HEK293 (cell line): ENCODE results near the gene AATF.

Experiments
- CTCF ChIA-PET: fragments of 350-600 bp; formaldehyde crosslinking; extraction: SDS; loops from one replicate; lab custom pipeline; 2021; ENCODE audit warnings: antibody characterized with exemption; lab: Yijun Ruan, JAX
- POLR2A ChIA-PET: fragments of 300-600 bp; formaldehyde crosslinking; extraction: SDS; loops from one replicate; lab custom pipeline; 2020; ENCODE audit warnings: antibody characterized with exemption, inconsistent platforms; lab: Yijun Ruan, JAX
- H3K27ac ChIP-seq: fragments of 200-500 bp; sonication (Bioruptor generic); 2 replicates; pipeline ENCODE4 v1.5.1; 2014; ENCODE audit warnings: low read depth, low read length, control low read depth, inconsistent platforms; ENCODE audit errors: extremely low read depth
- H3K36me3 ChIP-seq, 2 experiments: fragments of 200-500 bp in 1 of 2; sonication (Bioruptor generic) in 1 of 2; 1 replicate in 1 of 2; 2 replicates in 1 of 2; pipeline ENCODE4 v1.5.1; 2014 to 2017; ENCODE audit warnings: inconsistent platforms in 2 of 2, low read length in 2 of 2; ENCODE audit not compliant: control insufficient read depth in 2 of 2, insufficient read depth in 1 of 2
- H3K4me1 ChIP-seq: fragments of 200-500 bp; sonication (Bioruptor generic); 2 replicates; pipeline ENCODE4 v1.5.1; 2014; ENCODE audit warnings: mild to moderate bottlenecking, low read length, inconsistent platforms; ENCODE audit not compliant: control insufficient read depth, insufficient read depth
- H3K4me3 ChIP-seq: 2 replicates; pipeline ENCODE4 v1.5.1; 2011; ENCODE audit warnings: low read depth, mild to moderate bottlenecking, control low read depth, low read length, moderate library complexity
- H3K9me3 ChIP-seq: fragments of 200-500 bp; sonication (Bioruptor generic); 2 replicates; pipeline ENCODE4 v1.5.1; 2014; ENCODE audit warnings: low read depth, low read length, inconsistent platforms; ENCODE audit not compliant: control insufficient read depth, insufficient read depth
- EGR2 ChIP-seq: fragments of 450-650 bp; formaldehyde crosslinking; IDR thresholded peaks from 2 replicates; pipeline ENCODE4 v1.5.1; 2016; ENCODE audit warnings: low read depth, missing biosample characterization, missing genetic modification characterization
- GLIS1 ChIP-seq: fragments of 450-650 bp; formaldehyde crosslinking; IDR thresholded peaks from 2 replicates; pipeline ENCODE4 v1.5.1; 2016; ENCODE audit warnings: missing biosample characterization, missing genetic modification characterization
- OVOL3 ChIP-seq: fragments of 450-650 bp; formaldehyde crosslinking; IDR thresholded peaks from 2 replicates; pipeline ENCODE4 v1.5.1; 2016; ENCODE audit warnings: missing biosample characterization, missing genetic modification characterization
- SCRT1 ChIP-seq: fragments of 450-650 bp; formaldehyde crosslinking; IDR thresholded peaks from 2 replicates; pipeline ENCODE4 v1.5.1; 2016; ENCODE audit warnings: missing biosample characterization, missing genetic modification characterization, borderline replicate concordance
- SCRT2 ChIP-seq: fragments of 450-650 bp; formaldehyde crosslinking; IDR thresholded peaks from 2 replicates; pipeline ENCODE4 v1.5.1; 2016; ENCODE audit warnings: missing biosample characterization, missing genetic modification characterization
- ZBTB17 ChIP-seq: fragments of 450-650 bp; formaldehyde crosslinking; IDR thresholded peaks from 2 replicates; pipeline ENCODE4 v1.5.1; 2016; ENCODE audit warnings: missing biosample characterization, missing genetic modification characterization
- ZBTB21 ChIP-seq: fragments of 450-650 bp; formaldehyde crosslinking; IDR thresholded peaks from 2 replicates; pipeline ENCODE4 v1.5.1; 2017; ENCODE audit warnings: missing biosample characterization, missing genetic modification characterization
- ZBTB7A ChIP-seq: fragments of 450-650 bp; formaldehyde crosslinking; IDR thresholded peaks from 2 replicates; pipeline ENCODE4 v1.5.1; 2016; ENCODE audit warnings: low read depth, missing biosample characterization, missing genetic modification characterization
- ZFHX2 ChIP-seq: fragments of 450-650 bp; formaldehyde crosslinking; conservative IDR thresholded peaks from 2 replicates; pipeline ENCODE4 v1.5.1; 2016; ENCODE audit warnings: missing biosample characterization, missing genetic modification characterization
- ZNF138 ChIP-seq: fragments of 450-650 bp; formaldehyde crosslinking; IDR thresholded peaks from 2 replicates; pipeline ENCODE4 v1.5.1; 2016; ENCODE audit warnings: missing biosample characterization, missing genetic modification characterization, borderline replicate concordance
- ZNF140 ChIP-seq: fragments of 450-650 bp; formaldehyde crosslinking; IDR thresholded peaks from 2 replicates; pipeline ENCODE4 v1.5.1; 2016; ENCODE audit warnings: missing biosample characterization, missing genetic modification characterization
- ZNF23 ChIP-seq: fragments of 450-650 bp; formaldehyde crosslinking; IDR thresholded peaks from 2 replicates; pipeline ENCODE4 v1.5.1; 2016; ENCODE audit warnings: missing biosample characterization, missing genetic modification characterization, borderline replicate concordance
- ZNF274 ChIP-seq, 2 experiments: fragments of 200-500 bp in 1 of 2; fragments of 450-650 bp in 1 of 2; sonication (Bioruptor generic) in 1 of 2; formaldehyde crosslinking in 1 of 2; IDR thresholded peaks; 2 replicates each; pipeline versions ENCODE4 v1.5.1 to v1.6.1; 2014 to 2016; ENCODE audit warnings: borderline replicate concordance in 1 of 2, inconsistent platforms in 1 of 2, low read length in 1 of 2, missing biosample characterization in 1 of 2, missing genetic modification characterization in 1 of 2
- ZNF335 ChIP-seq: fragments of 450-650 bp; formaldehyde crosslinking; conservative IDR thresholded peaks from 2 replicates; pipeline ENCODE4 v1.5.1; 2016; ENCODE audit warnings: missing biosample characterization, missing genetic modification characterization
- ZNF354C ChIP-seq: fragments of 450-650 bp; formaldehyde crosslinking; IDR thresholded peaks from 2 replicates; pipeline ENCODE4 v1.5.1; 2016; ENCODE audit warnings: missing biosample characterization, missing genetic modification characterization, low read depth, borderline replicate concordance
- ZNF362 ChIP-seq: fragments of 450-650 bp; formaldehyde crosslinking; IDR thresholded peaks from 2 replicates; pipeline ENCODE4 v1.5.1; 2016; ENCODE audit warnings: missing biosample characterization, missing genetic modification characterization
- ZNF501 ChIP-seq: fragments of 450-650 bp; formaldehyde crosslinking; IDR thresholded peaks from 2 replicates; pipeline ENCODE4 v1.5.1; 2016; ENCODE audit warnings: missing biosample characterization, missing genetic modification characterization
- ZNF529 ChIP-seq: fragments of 450-650 bp; formaldehyde crosslinking; IDR thresholded peaks from 2 replicates; pipeline ENCODE4 v1.5.1; 2017; ENCODE audit warnings: missing genetic modification characterization, missing biosample characterization; ENCODE audit not compliant: insufficient replicate concordance
- ZNF555 ChIP-seq: fragments of 450-650 bp; formaldehyde crosslinking; conservative IDR thresholded peaks from 2 replicates; pipeline ENCODE4 v1.5.1; 2017; ENCODE audit warnings: missing biosample characterization, mild to moderate bottlenecking, missing genetic modification characterization, inconsistent platforms
- ZNF571 ChIP-seq: fragments of 450-650 bp; formaldehyde crosslinking; IDR thresholded peaks from 2 replicates; pipeline ENCODE4 v1.5.0; 2017; ENCODE audit warnings: missing biosample characterization, missing genetic modification characterization
- ZNF600 ChIP-seq: fragments of 450-650 bp; formaldehyde crosslinking; IDR thresholded peaks from 2 replicates; pipeline ENCODE4 v1.5.1; 2016; ENCODE audit warnings: missing biosample characterization, missing genetic modification characterization
- ZNF629 ChIP-seq: fragments of 450-650 bp; formaldehyde crosslinking; IDR thresholded peaks from 2 replicates; pipeline ENCODE4 v1.5.1; 2017; ENCODE audit warnings: missing biosample characterization, missing genetic modification characterization
- ZNF692 ChIP-seq: fragments of 450-650 bp; formaldehyde crosslinking; IDR thresholded peaks from 2 replicates; pipeline ENCODE4 v1.5.1; 2016; ENCODE audit warnings: missing biosample characterization, missing genetic modification characterization
- ZNF76 ChIP-seq: fragments of 450-650 bp; formaldehyde crosslinking; IDR thresholded peaks from 2 replicates; pipeline ENCODE4; 2016; ENCODE audit warnings: low read depth, missing biosample characterization, missing genetic modification characterization, borderline replicate concordance
- TF ChIP-seq, protein P1 (sequence below): fragments of 450-650 bp; formaldehyde crosslinking; IDR thresholded peaks from 2 replicates; pipeline ENCODE4 v1.5.0; 2017; ENCODE audit warnings: missing biosample characterization, missing genetic modification characterization, borderline replicate concordance

Gene AATF

DNA sequence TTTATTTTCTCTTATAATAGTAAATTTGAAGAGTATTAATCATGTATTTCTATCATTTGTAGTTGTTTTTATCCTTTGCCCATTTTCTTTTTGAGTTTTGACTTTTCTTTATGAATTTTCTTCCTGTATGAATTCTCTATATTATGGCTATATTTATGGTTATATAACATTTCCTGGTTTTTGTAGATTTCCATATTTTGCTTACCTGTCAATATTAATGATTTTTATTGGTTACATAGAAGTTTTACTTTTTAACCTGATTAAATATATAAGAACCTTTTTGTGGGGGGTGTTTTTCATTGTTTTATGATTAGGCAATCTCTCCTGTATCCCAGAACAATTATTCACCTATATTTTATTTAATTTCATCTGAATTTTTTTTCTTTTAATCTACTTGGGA, 93.2 kb downstream of the AATF start:
- TF ChIP-seq ZNF354C (tag by site-specific recombination) (no peak), SCRT1 (tag by site-specific recombination) (no peak), ZNF555 (tag by site-specific recombination) (no peak), ZBTB21 (no peak), ZNF692 (no peak), OVOL3 (tag by site-specific recombination) (no peak), ZNF23 (tag by site-specific recombination) (no peak), ZNF501 (tag by site-specific recombination) (no peak), ZBTB7A (tag by site-specific recombination) (no peak), ZNF529 (tag by site-specific recombination) (no peak), ZNF274 (IDR thresholded peaks at IDR 0.05; ENCODE audit: low read length) (no peak), ZNF274 (tag by site-specific recombination; IDR thresholded peaks at IDR 0.05; ENCODE audit: borderline replicate concordance) (no peak), ZNF335 (tag by site-specific recombination) (no peak), ZNF76 (tag by site-specific recombination) (no peak)
- TF ChIP-seq, protein P1, sequence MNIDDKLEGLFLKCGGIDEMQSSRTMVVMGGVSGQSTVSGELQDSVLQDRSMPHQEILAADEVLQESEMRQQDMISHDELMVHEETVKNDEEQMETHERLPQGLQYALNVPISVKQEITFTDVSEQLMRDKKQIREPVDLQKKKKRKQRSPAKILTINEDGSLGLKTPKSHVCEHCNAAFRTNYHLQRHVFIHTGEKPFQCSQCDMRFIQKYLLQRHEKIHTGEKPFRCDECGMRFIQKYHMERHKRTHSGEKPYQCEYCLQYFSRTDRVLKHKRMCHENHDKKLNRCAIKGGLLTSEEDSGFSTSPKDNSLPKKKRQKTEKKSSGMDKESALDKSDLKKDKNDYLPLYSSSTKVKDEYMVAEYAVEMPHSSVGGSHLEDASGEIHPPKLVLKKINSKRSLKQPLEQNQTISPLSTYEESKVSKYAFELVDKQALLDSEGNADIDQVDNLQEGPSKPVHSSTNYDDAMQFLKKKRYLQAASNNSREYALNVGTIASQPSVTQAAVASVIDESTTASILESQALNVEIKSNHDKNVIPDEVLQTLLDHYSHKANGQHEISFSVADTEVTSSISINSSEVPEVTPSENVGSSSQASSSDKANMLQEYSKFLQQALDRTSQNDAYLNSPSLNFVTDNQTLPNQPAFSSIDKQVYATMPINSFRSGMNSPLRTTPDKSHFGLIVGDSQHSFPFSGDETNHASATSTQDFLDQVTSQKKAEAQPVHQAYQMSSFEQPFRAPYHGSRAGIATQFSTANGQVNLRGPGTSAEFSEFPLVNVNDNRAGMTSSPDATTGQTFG (tag by site-specific recombination): no peak
- H3K9me3 ChIP-seq: no peaks in the 10 kb centered on the region
- peaks cover 8 to 13% of the 10 kb centered on the region in 2 experiments for H3K36me3 ChIP-seq
- no peak overlapping the region for H3K4me3 ChIP-seq
- CTCF ChIA-PET: interaction anchor here (0.6 kb wide), 1 partner anchor 196 kb away, joined by 4 read pairs; no protein-coding TSS in a partner anchor
- peaks cover 26% of the 10 kb centered on the region for H3K4me1 ChIP-seq
- POLR2A ChIA-PET: no interaction called here
- H3K27ac ChIP-seq: no peak overlapping the region

DNA sequence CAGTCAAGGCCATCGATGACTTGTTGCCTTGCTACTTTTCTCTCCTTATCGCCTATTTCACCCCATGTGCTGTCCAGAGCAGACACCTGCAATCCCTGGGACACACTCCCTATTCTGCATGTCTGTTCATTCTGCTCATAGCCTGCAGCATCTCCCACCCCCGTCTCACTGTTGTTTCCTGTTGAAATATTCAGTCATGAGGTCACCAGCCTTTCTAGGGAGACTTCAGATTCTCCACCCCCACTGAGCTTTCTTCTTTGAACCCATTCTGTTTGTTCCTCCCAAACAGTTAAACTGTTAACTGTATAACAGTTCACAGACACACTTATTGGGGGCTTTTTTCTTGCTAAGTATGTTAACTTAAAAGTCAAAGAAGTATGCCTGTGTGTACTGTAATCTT, 94.4 kb downstream of the AATF start:
- POLR2A ChIA-PET: no interaction called here
- CTCF ChIA-PET: interaction anchor here (0.6 to 1.6 kb wide), 3 partner anchors 62 to 385 kb away, joined by 3 to 5 read pairs (median 4); no protein-coding TSS in a partner anchor

More for the DNA sequence above, 94.4 kb downstream of the AATF start:
- H3K4me3 ChIP-seq: no peak overlapping the region
- no peaks in the 10 kb centered on the region for H3K9me3 ChIP-seq
- peak; percentile 39 for TF ChIP-seq ZFHX2 (tag by site-specific recombination)
- 0 out of 2 replicates have a peak, but pooled peaks have one; percentile 17 for TF ChIP-seq ZBTB17
- peak; percentile 52 for TF ChIP-seq GLIS1
- peak; percentile 46; the same call in 1 of the 2 replicates for TF ChIP-seq EGR2 (tag by site-specific recombination)
- TF ChIP-seq ZNF362 (tag by site-specific recombination): no peak
- peak; percentile 35 for TF ChIP-seq ZNF629 (tag by site-specific recombination)
- peak; percentile 46; the same call in 1 of the 2 replicates for TF ChIP-seq SCRT2 (tag by site-specific recombination)
- no peak for TF ChIP-seq ZNF140 (tag by site-specific recombination)
- TF ChIP-seq ZNF571 (tag by site-specific recombination): no peak
- peak; percentile 24; the same call in 1 of the 2 replicates for TF ChIP-seq ZNF600 (tag by site-specific recombination)
- no peak for TF ChIP-seq ZNF138
- TF ChIP-seq, all 188 proteins: peak for 7
- Histone ChIP-seq H3K36me3 (peaks cover 0 to 13% of the 10 kb centered on the region in 2 experiments; a peak in 2 of 3 replicates), H3K4me1 (peaks cover 34% of the 10 kb centered on the region), H3K27ac (no peak overlapping the region)
